Activated CD4-positive, alpha-beta T cell treated with anti-CD3 and anti-CD28 coated beads, Interleukin-2, amount 10 ng/mL, durations not matched to agents 7 days and 5 days (primary cell): ENCODE results near the gene NRAS. TPM values are rescaled to one million over a fixed set of nuclear protein-coding genes. Genes with fewer than 3 reads are reported as not detected.

Experiments used
- CTCF ChIA-PET: fragments of 350-600 bp; sonication (Branson Sonifier 250); formaldehyde crosslinking; loops from one replicate; lab custom pipeline; 2021; ENCODE audit warnings: antibody characterized with exemption; lab: Charles Lee
- POLR2A ChIA-PET: fragments of 350-600 bp; sonication (Branson Sonifier 250); formaldehyde crosslinking; loops from one replicate; lab custom pipeline; 2021; ENCODE audit warnings: antibody characterized with exemption; lab: Charles Lee
- DNase-seq: peaks from one replicate; pipeline ENCODE4 v3.0.0-alpha.2; 2020
- H3K27ac Mint-ChIP-seq: one replicate; pipeline ENCODE4 v1.8.0; 2021; ENCODE audit warnings: mild to moderate bottlenecking, moderate library complexity, mixed read lengths
- H3K27me3 Mint-ChIP-seq: one replicate; pipeline ENCODE4 v1.8.0; 2021; ENCODE audit warnings: mixed read lengths
- H3K36me3 Mint-ChIP-seq: one replicate; pipeline ENCODE4 v1.8.0; 2021; ENCODE audit warnings: low read depth, mixed read lengths
- H3K4me1 Mint-ChIP-seq: one replicate; pipeline ENCODE4 v1.8.0; 2021; ENCODE audit warnings: mixed read lengths
- H3K4me3 Mint-ChIP-seq: one replicate; pipeline ENCODE4 v1.8.0; 2021; ENCODE audit warnings: mild to moderate bottlenecking, moderate library complexity, mixed read lengths
- H3K9me3 Mint-ChIP-seq: one replicate; pipeline ENCODE4 v1.8.0; 2021; ENCODE audit warnings: mixed read lengths
- total RNA-seq, 2 experiments: library from RNA; stranded (reverse); gene quantifications; one replicate each; pipeline ENCODE4 v1.2.3, GENCODE V29; 2021

NRAS gene
- total RNA-seq, 2 experiments from 2014 or later, result 45.4 to 52.4 TPM

DNA sequence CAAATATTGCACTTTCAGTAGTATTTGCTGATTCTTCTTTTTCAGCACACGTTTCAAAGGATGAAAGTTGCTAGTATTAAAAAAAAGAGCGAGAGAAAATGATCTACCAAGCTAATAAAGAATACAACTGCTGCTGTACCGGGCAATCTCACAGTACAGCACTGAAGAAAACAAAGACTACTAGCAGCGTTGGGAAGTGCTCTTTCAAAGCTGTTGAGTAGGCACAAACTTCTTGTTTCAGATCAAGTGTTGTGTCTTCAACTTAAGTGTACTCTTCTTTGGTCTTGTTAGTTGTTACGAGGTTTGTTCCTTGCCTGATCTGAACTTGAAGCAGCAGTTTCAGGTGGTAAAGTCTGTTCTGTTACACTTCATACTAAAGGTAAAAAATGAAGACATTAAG is 33.3 kb upstream of the NRAS start:
- DNase-seq, result no peak
- POLR2A ChIA-PET, result no interaction called here

DNA sequence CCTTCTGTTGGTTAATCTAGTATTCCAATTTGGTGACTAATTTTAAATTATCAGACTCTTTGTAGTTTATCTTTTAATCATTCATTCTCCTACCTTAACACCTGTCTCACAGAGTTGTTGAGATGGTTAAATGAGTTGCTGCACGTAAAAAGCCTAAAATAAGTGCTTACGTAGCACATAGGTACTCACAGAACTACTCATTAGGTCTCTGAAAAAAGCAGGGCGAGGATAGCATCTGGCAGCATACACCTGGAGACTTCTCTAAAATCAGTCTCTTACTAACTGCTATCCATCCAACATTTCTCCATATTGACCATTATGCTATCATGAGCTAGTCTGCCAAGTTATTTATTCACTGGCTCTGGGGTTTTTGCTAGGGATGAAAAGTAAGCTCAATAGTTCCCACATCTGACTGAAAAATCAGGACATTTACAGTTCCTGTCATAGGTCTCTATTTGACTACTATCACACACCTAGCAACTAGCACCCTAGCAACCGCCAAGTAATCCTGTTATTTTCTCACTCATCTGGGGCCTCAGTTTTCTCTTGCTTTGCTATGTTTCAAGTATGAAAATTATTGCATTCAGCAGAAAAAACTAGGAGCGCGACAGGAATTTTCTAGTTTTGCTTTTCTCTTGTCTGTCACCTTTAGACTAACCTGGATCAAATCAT is 30.0 kb upstream of the NRAS start:
- no peak for DNase-seq
- H3K9me3 Mint-ChIP-seq, result no peaks in the 10 kb centered on the region
- no peak overlapping the region for H3K27ac Mint-ChIP-seq
- peaks cover 65% of the 10 kb centered on the region for H3K4me1 Mint-ChIP-seq
- ChIA-PET CTCF (interaction anchor here (1.3 kb wide), 1 partner anchor 26 kb away, joined by 3 read pairs; no protein-coding TSS in a partner anchor), POLR2A (interaction anchor here (0.9 kb wide), 1 partner anchor 13 kb away, joined by 3 read pairs; no protein-coding TSS in a partner anchor)
- no peak overlapping the region for H3K4me3 Mint-ChIP-seq
- peaks cover 64% of the 10 kb centered on the region for H3K36me3 Mint-ChIP-seq
- no peaks in the 10 kb centered on the region for H3K27me3 Mint-ChIP-seq

More for the DNA sequence above, 33.3 kb upstream of the NRAS start:
- Mint-ChIP-seq H3K27ac (no peak overlapping the region), H3K36me3 (peaks cover 47% of the 10 kb centered on the region), H3K27me3 (no peaks in the 10 kb centered on the region), H3K4me3 (no peak overlapping the region), H3K4me1 (peaks cover 81% of the 10 kb centered on the region), H3K9me3 (no peaks in the 10 kb centered on the region)
- CTCF ChIA-PET, result interaction anchor here (1.9 kb wide), 1 partner anchor 10 kb away, joined by 4 read pairs; no protein-coding TSS in a partner anchor

DNA sequence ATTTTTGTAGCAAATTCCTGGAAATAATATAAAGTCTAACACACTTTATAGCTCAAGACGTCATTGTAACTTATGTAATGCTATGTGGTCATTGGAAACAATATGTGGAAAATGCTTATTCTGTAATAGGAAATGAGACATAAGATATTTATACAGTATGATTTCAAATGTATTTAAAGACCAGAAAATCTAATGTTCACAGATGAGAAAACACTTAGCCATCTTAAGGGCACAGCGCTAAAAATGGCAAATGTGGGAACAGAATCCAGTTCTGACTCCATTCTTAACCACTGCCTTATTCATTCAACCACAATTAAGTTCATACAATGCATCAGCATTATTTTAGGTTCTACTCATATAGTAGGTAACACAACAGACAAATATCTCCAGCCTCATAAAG is 28.7 kb upstream of the NRAS start:
- POLR2A ChIA-PET, result interaction anchor here (1.0 kb wide), 1 partner anchor 26 kb away, joined by 6 read pairs; no protein-coding TSS in a partner anchor
- Mint-ChIP-seq H3K4me3 (no peak overlapping the region), H3K4me1 (peaks cover 56% of the 10 kb centered on the region), H3K27me3 (no peaks in the 10 kb centered on the region), H3K36me3 (peaks cover 67% of the 10 kb centered on the region), H3K27ac (no peak overlapping the region), H3K9me3 (no peaks in the 10 kb centered on the region)
- CTCF ChIA-PET, result interaction anchor here (0.6 to 0.7 kb wide), 2 partner anchors 11 to 64 kb away, joined by 3 read pairs; no protein-coding TSS in a partner anchor
- DNase-seq, result no peak

DNA sequence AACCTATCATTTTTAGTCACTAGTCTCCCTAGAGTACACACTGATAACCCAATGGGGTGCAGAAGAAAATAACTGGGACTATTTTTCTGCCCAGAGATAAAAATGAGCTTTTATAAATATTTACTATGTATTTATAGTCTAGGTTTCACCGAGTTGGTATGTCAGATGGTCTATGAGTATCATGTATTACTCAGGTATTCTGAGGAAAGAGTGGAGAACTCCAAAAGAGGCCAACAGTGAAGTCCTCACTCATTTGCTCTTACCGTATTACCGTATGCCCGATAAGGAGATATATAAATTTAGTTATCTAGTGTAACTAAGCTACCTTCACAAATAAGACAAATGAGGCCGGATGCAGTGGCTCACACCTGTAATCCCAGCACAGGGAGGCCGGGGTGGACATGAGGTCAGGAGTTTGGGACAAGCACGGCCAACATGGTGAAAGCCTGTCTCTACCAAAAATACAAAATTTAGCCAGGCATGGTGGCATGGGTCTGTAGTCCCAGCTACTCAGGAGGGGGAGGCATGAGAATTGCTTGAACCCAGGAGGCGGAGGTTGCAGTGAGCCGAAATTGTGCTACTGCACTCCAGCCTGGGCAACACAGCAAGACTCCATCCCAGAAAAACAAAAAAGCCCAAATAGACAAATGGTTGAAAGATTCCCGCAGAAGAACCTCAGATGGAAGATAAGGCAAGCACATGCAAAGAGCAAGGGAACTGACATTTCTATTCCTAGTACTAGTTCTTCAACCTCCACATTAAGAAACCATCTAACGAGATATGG is 25.6 kb upstream of the NRAS start:
- Mint-ChIP-seq H3K4me3 (no peak overlapping the region), H3K9me3 (no peaks in the 10 kb centered on the region), H3K36me3 (peaks cover 56% of the 10 kb centered on the region), H3K27me3 (no peaks in the 10 kb centered on the region), H3K27ac (peak overlapping the region; percentile 31), H3K4me1 (peaks cover 35% of the 10 kb centered on the region)
- no peak for DNase-seq
- ChIA-PET CTCF (interaction anchor here (1.3 kb wide), 1 partner anchor 11 kb away, joined by 3 read pairs; no protein-coding TSS in a partner anchor), POLR2A (no interaction called here)

DNA sequence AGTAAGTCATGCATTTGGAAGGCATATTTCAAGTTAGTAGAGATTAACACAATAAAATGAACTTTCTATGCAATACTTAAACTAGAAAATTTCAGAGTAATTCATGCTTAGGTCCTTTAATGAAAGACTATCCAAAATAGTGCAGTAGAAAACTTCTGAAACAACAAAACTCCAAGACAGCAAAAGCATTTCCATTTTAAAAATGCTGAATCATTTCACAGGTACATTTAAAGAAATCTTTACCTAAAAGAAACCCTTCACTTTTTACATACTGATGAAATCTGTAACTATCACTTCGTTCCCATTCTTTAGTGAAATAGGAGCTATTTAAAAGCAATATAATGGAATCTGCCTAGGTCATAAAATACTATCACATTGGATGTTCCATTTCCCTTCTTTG is 23.8 kb upstream of the NRAS start:
- ChIA-PET POLR2A (no interaction called here), CTCF (no interaction called here)
- Mint-ChIP-seq H3K36me3 (peaks cover 55% of the 10 kb centered on the region), H3K27me3 (no peaks in the 10 kb centered on the region), H3K4me1 (peaks cover 17% of the 10 kb centered on the region), H3K4me3 (no peak overlapping the region), H3K27ac (no peak overlapping the region), H3K9me3 (no peaks in the 10 kb centered on the region)
- DNase-seq, result no peak

DNA sequence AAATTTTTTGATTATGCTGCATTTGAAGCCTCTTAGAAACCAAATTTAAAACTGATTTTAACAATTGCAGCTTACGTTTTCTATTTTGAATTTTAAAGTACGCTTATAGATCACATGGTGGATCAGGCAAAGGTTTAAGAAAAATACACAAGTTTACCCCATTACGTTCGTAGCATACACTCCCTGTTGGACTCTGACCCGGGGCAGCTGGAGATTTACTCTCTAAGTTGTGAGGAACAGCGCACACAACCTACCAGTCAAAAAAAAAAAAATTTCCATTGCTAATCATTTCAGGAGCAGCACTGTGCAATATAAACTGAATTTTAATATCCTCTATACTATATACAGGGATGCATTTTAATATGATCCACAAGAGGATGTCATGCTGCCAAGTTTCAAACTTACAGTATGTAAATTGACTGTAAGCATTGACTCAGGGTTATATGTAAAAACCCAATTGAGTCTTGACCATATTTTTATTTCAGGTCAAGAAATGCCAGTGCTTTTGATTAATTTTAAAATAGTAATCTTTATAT is 20.8 kb upstream of the NRAS start:
- DNase-seq, result no peak
- Mint-ChIP-seq H3K4me3 (no peak overlapping the region), H3K9me3 (no peaks in the 10 kb centered on the region), H3K4me1 (peaks cover 4% of the 10 kb centered on the region), H3K27ac (no peak overlapping the region), H3K27me3 (no peaks in the 10 kb centered on the region), H3K36me3 (peaks cover 63% of the 10 kb centered on the region)
- ChIA-PET POLR2A (no interaction called here), CTCF (interaction anchor here (1.0 to 1.3 kb wide), 3 partner anchors 13 to 21 kb away, joined by 3 read pairs; partner anchors contain the start of gene NRAS)

DNA sequence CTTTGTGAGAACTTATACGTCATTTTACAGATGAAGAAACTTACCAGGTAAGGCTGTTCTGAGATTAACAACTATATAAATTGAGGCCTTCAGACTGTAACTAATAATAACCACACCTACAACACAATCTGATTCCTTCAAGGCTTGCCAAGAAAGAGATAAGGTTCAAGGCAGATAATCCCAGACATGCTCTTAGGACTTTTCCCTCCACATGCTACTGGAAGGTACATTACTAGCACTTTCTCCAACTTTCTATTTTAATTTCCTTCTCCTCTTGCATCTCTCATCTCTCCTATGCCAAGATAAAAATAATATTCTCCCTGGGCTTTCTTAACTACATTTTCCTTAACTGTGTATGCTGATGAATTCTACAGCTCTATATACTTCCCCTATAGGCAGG is 18.9 kb upstream of the NRAS start:
- peaks cover 2% of the 10 kb centered on the region for H3K4me1 Mint-ChIP-seq
- H3K27ac Mint-ChIP-seq, result no peak overlapping the region
- H3K27me3 Mint-ChIP-seq, result no peaks in the 10 kb centered on the region
- ChIA-PET POLR2A (no interaction called here), CTCF (no interaction called here)
- H3K36me3 Mint-ChIP-seq, result peaks cover 63% of the 10 kb centered on the region
- no peaks in the 10 kb centered on the region for H3K9me3 Mint-ChIP-seq
- H3K4me3 Mint-ChIP-seq, result no peak overlapping the region
- no peak for DNase-seq

DNA sequence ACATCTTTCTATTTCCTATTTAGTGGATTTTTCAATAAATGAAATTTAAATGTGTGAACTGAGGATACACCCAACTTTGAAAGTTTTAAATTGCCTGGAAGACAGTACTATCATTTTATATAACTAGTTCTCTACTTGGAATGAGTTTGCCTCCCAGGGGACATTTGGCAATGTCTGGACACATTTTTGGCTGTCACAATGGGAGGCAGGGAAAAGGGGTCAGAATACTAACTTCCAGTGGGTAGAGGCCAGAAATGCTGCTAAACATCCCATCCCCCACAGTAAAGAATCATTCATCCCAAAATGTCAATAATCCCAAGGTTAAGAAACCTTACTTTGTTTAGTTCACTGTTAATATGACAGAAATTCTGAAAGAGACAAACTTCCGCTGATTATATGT is 13.2 kb upstream of the NRAS start:
- peaks cover 4% of the 10 kb centered on the region for H3K4me1 Mint-ChIP-seq
- ChIA-PET CTCF (no interaction called here), POLR2A (no interaction called here)
- H3K9me3 Mint-ChIP-seq, result no peaks in the 10 kb centered on the region
- DNase-seq, result no peak
- peaks cover 78% of the 10 kb centered on the region for H3K36me3 Mint-ChIP-seq
- H3K4me3 Mint-ChIP-seq, result no peak overlapping the region
- H3K27ac Mint-ChIP-seq, result no peak overlapping the region
- no peaks in the 10 kb centered on the region for H3K27me3 Mint-ChIP-seq

DNA sequence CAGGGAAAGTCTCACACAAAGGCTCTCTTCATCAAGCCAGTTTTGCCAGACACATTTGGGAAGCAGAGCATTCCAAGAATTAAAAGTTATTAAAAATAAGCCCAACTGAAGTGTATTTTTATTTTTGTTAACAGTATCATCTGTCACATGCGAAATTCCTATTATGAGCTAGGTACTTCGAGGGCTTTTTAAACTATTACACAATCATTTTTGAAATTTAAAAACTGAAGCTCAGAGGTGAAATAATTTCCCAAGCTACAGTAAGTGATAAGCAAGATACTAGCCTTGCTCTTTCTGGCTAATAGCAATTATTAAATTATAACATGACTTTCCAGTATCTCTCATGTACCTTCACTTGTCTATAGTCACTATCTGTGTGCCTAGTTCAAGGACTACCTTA is 12.0 kb upstream of the NRAS start:
- H3K27ac Mint-ChIP-seq, result no peak overlapping the region
- H3K36me3 Mint-ChIP-seq, result peaks cover 76% of the 10 kb centered on the region
- H3K4me1 Mint-ChIP-seq, result peaks cover 5% of the 10 kb centered on the region
- ChIA-PET POLR2A (no interaction called here), CTCF (interaction anchor here (1.2 to 1.3 kb wide), 2 partner anchors 9 to 17 kb away, joined by 3 to 5 read pairs; no protein-coding TSS in a partner anchor)
- DNase-seq, result no peak
- no peaks in the 10 kb centered on the region for H3K9me3 Mint-ChIP-seq
- H3K4me3 Mint-ChIP-seq, result no peak overlapping the region
- H3K27me3 Mint-ChIP-seq, result no peaks in the 10 kb centered on the region

DNA sequence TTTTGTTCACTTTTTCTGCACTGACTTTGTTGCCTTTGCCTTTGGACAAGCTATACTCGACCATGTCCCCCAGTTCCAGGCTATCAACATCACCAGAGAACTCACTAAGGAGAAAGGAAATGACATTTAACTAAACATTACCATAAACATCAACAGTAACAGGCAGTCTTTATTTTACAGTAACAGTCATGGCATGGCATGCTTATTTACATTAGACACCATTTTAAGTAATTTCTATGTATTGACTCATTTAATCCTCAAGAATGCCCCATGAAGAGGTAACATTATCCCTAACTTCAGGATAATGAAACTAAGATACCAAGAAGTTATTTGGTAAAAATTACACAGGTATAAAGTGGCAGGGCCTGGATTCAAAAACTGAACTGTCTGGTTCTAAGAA is 8.7 kb upstream of the NRAS start:
- no peak for DNase-seq
- Mint-ChIP-seq H3K27me3 (no peaks in the 10 kb centered on the region), H3K36me3 (peaks cover 79% of the 10 kb centered on the region), H3K4me1 (peaks cover 6% of the 10 kb centered on the region), H3K27ac (no peak overlapping the region), H3K4me3 (no peak overlapping the region), H3K9me3 (no peaks in the 10 kb centered on the region)
- POLR2A ChIA-PET, result no interaction called here
- CTCF ChIA-PET, result interaction anchor here (1.4 kb wide), 1 partner anchor 12 kb away, joined by 3 read pairs; no protein-coding TSS in a partner anchor

DNA sequence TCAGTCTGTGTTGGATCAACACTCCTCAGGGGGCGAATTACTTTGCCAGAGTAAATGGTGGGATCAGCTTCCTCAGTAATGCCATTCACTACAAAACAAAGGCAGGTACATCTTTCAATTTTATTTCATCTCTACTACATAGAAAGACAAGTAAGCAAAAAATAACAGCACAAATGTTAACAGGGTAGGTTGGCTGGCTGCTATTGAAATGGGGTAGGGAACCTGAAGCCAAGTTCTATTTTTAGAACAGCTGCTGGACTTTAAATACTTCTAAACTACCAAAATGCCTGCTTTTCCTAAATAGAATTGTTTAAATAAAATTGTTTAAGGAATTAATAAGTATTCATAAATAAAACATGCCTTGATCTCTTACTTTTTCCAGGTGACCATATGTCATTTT is 7.3 kb upstream of the NRAS start:
- Mint-ChIP-seq H3K27ac (peak overlapping the region; percentile 41), H3K27me3 (no peaks in the 10 kb centered on the region), H3K4me1 (peaks cover 4% of the 10 kb centered on the region), H3K4me3 (no peak overlapping the region), H3K36me3 (peaks cover 82% of the 10 kb centered on the region), H3K9me3 (no peaks in the 10 kb centered on the region)
- POLR2A ChIA-PET, result no interaction called here
- DNase-seq, result no peak
- CTCF ChIA-PET, result no interaction called here

DNA sequence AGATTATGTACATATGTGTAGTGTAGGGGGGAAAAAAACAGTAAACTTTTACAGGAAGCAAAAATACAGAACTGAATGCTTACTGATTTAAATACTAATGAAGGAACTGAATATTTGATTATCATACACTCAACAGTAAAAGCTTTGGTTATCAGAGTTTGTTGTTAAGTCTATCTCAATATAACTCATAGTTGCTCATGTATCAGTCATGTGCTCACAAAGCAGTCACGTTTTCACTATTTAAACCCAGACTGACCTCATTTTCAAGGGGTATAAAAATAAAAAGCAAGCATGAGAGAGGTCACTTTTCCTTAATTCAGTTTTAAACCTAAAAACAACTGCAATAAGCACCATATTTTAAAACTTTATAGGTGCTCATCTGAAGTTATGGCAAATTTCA is 6.9 kb upstream of the NRAS start:
- DNase-seq, result no peak
- ChIA-PET CTCF (no interaction called here), POLR2A (no interaction called here)
- H3K27me3 Mint-ChIP-seq, result no peaks in the 10 kb centered on the region
- no peak overlapping the region for H3K4me3 Mint-ChIP-seq
- H3K4me1 Mint-ChIP-seq, result peaks cover 4% of the 10 kb centered on the region
- H3K27ac Mint-ChIP-seq, result no peak overlapping the region
- peaks cover 83% of the 10 kb centered on the region for H3K36me3 Mint-ChIP-seq
- H3K9me3 Mint-ChIP-seq, result no peaks in the 10 kb centered on the region

DNA sequence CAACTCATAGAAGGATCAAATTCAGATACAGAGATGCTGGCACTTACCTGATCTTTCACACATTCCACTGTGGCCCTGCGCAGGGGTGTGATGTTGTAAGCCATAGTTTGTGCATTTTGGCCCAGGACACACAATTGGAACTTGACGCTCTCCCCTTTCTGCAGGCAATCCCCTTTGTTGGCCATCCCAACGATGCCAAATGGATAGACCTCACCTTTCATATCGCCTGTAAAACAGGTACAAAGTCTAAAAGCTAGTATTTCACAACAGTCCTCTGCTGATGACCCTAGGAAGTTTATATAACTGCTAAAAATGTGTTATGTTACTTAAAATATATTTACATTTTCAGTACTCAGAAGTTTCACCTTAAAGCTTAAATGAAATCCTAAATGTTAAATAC is 3.9 kb upstream of the NRAS start:
- H3K27ac Mint-ChIP-seq, result no peak overlapping the region
- peaks cover 15% of the 10 kb centered on the region for H3K4me1 Mint-ChIP-seq
- DNase-seq, result no peak
- no peak overlapping the region for H3K4me3 Mint-ChIP-seq
- CTCF ChIA-PET, result interaction anchor here (0.7 to 1.0 kb wide), 2 partner anchors 8 to 26 kb away, joined by 3 to 5 read pairs; no protein-coding TSS in a partner anchor
- no peaks in the 10 kb centered on the region for H3K27me3 Mint-ChIP-seq
- H3K9me3 Mint-ChIP-seq, result no peaks in the 10 kb centered on the region
- POLR2A ChIA-PET, result no interaction called here
- peaks cover 79% of the 10 kb centered on the region for H3K36me3 Mint-ChIP-seq
